Measurements from ENCODE around the gene JAKMIP1. TPM values are rescaled to one million over a fixed set of nuclear protein-coding genes. Genes with fewer than 3 reads are reported as not detected.

Gene JAKMIP1
- polyA plus RNA-seq, 3 donors = 0.08 TPM; not detected in 2

DNA sequence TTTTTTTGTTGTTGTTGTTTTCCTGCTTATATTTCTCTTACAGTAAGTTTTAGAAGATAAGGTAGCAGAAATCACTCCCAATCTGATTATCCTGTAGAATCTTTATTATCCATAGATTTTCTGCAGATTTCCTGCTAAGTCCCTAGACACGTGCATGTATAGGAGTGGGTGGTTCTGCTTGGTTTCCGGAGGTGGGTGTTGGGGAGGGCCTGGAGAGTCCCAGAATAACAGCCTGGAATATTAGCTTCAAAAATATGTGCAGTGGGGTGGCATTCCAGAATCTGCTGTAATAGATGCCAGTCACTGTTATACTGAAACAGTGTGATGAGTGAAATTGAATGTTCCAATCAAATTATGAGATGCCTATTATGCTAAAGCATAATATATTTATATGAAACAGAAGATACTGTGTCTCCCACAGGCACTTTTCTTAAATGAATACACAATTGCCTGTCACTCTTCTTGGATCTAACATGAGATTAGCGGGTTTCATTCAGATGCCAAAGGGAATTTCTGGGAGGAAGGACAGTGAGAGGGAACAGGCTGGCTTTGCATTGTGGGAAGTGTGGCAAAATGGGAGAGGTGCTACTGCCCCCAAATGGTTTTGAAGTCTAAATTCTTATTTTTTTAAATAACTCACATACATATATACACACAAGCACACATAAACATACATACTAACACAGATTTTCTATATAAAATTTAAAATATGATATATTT lies 219.8 kb downstream of the JAKMIP1 start:
- H2AFZ ChIP-seq (ENCODE audit: insufficient read depth, low read depth, low read length, poor library complexity, severe bottlenecking) = no peak overlapping the region
- Mint-ChIP-seq H3K36me3 (no peaks in the 10 kb centered on the region), H3K9me3 (peaks cover 6 to 15% (median 11%) of the 10 kb centered on the region in 7 donors), H3K27ac (no peak overlapping the region), H3K27me3 (ENCODE audit: low read depth in 3 of 3) (peaks cover 3 to 10% (median 6%) of the 10 kb centered on the region in 3 donors), H3K4me3 (no peak overlapping the region), H3K4me1 (no peaks in the 10 kb centered on the region)
- TF ChIP-seq, protein P1, sequence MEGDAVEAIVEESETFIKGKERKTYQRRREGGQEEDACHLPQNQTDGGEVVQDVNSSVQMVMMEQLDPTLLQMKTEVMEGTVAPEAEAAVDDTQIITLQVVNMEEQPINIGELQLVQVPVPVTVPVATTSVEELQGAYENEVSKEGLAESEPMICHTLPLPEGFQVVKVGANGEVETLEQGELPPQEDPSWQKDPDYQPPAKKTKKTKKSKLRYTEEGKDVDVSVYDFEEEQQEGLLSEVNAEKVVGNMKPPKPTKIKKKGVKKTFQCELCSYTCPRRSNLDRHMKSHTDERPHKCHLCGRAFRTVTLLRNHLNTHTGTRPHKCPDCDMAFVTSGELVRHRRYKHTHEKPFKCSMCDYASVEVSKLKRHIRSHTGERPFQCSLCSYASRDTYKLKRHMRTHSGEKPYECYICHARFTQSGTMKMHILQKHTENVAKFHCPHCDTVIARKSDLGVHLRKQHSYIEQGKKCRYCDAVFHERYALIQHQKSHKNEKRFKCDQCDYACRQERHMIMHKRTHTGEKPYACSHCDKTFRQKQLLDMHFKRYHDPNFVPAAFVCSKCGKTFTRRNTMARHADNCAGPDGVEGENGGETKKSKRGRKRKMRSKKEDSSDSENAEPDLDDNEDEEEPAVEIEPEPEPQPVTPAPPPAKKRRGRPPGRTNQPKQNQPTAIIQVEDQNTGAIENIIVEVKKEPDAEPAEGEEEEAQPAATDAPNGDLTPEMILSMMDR (IDR thresholded peaks at IDR 0.05) = no peak
- no peaks in the 10 kb centered on the region for H3K79me2 ChIP-seq (ENCODE audit: insufficient read depth, low read length)
- no peaks in the 10 kb centered on the region for H3K36me3 ChIP-seq (replicated peaks in 1 of 2; ENCODE audit: control insufficient read depth in 1 of 2, insufficient read depth in 2 of 2, low read length in 2 of 2)
- no peak overlapping the region for H3K4me3 ChIP-seq (replicated peaks in 1 of 3; ENCODE audit: low read depth in 2 of 3, low read length in 3 of 3)
- 100% methylated on average over 1 of the region's 3 CpGs for WGBS (ENCODE audit: insufficient coverage)
- no peaks in the 10 kb centered on the region for H3K27me3 ChIP-seq (ENCODE audit: control insufficient read depth in 2 of 2, insufficient read depth in 2 of 2, low read length in 2 of 2)
- H3K4me1 ChIP-seq (ENCODE audit: control insufficient read depth in 1 of 2, insufficient read depth in 2 of 2, low read length in 2 of 2) = no peaks in the 10 kb centered on the region
- no peaks in the 10 kb centered on the region for H4K20me1 ChIP-seq (ENCODE audit: insufficient read depth, low read length)
- H3K27ac ChIP-seq (ENCODE audit: low read depth in 1 of 2, low read length in 2 of 2) = no peak overlapping the region
- H3K9me3 ChIP-seq (replicated peaks in 1 of 2; ENCODE audit: control insufficient read depth in 1 of 2, insufficient read depth in 1 of 2, low read length in 2 of 2) = no peaks in the 10 kb centered on the region
- intact Hi-C loops (cut with micrococcal nuclease) = no loop called here
- H3K9ac ChIP-seq (ENCODE audit: insufficient read depth, low read length, poor library complexity, severe bottlenecking) = no peak overlapping the region
- no peak overlapping the region for H3K4me2 ChIP-seq (replicated peaks; ENCODE audit: extremely low read depth, low read length, poor library complexity, severe bottlenecking)
- DNase-seq = no peak

DNA sequence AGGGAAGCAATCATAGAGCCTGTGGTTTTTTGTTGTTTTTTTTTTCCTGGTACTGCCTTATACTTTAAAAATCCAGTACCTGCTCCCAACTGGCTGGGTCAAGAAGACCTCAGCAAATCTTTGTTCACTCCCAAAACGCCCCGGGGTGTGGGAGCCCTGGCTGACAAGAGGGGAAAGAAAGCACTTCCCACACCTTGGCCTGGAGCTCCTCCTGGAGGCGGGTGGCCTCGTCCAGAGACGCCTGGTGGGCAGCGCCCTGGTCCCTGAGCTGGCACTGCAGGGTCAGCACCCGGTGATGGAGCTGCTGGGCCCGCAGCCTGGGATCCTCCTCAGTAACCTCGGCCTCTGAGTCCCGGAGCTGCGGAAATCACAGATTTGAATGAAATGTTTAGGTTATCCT lies 220.4 kb downstream of the JAKMIP1 start:
- Mint-ChIP-seq H3K4me1 (no peaks in the 10 kb centered on the region), H3K36me3 (no peaks in the 10 kb centered on the region), H3K27me3 (ENCODE audit: low read depth in 3 of 3) (peaks cover 4 to 10% (median 7%) of the 10 kb centered on the region in 3 donors), H3K4me3 (no peak overlapping the region), H3K27ac (no peak overlapping the region), H3K9me3 (peaks cover 6 to 15% (median 10%) of the 10 kb centered on the region in 7 donors)
- H3K79me2 ChIP-seq (ENCODE audit: insufficient read depth, low read length) = no peaks in the 10 kb centered on the region
- H3K27me3 ChIP-seq (ENCODE audit: control insufficient read depth in 2 of 2, insufficient read depth in 2 of 2, low read length in 2 of 2) = no peaks in the 10 kb centered on the region
- H3K9me3 ChIP-seq (replicated peaks in 1 of 2; ENCODE audit: control insufficient read depth in 1 of 2, insufficient read depth in 1 of 2, low read length in 2 of 2) = no peaks in the 10 kb centered on the region
- H3K36me3 ChIP-seq (replicated peaks in 1 of 2; ENCODE audit: control insufficient read depth in 1 of 2, insufficient read depth in 2 of 2, low read length in 2 of 2) = no peaks in the 10 kb centered on the region
- intact Hi-C loops (cut with micrococcal nuclease) = no loop called here
- no peak for DNase-seq
- no peak overlapping the region for H3K4me2 ChIP-seq (replicated peaks; ENCODE audit: extremely low read depth, low read length, poor library complexity, severe bottlenecking)
- H3K4me3 ChIP-seq (replicated peaks in 1 of 3; ENCODE audit: low read depth in 2 of 3, low read length in 3 of 3) = no peak overlapping the region
- WGBS (ENCODE audit: insufficient coverage) = 0% methylated on average over 5 of the region's 11 CpGs
- no peaks in the 10 kb centered on the region for H4K20me1 ChIP-seq (ENCODE audit: insufficient read depth, low read length)
- no peak overlapping the region for H3K9ac ChIP-seq (ENCODE audit: insufficient read depth, low read length, poor library complexity, severe bottlenecking)
- H2AFZ ChIP-seq (ENCODE audit: insufficient read depth, low read depth, low read length, poor library complexity, severe bottlenecking) = no peak overlapping the region
- TF ChIP-seq, protein P1 (IDR thresholded peaks at IDR 0.05) = no peak
- H3K4me1 ChIP-seq (ENCODE audit: control insufficient read depth in 1 of 2, insufficient read depth in 2 of 2, low read length in 2 of 2) = no peaks in the 10 kb centered on the region
- no peak overlapping the region for H3K27ac ChIP-seq (ENCODE audit: low read depth in 1 of 2, low read length in 2 of 2)

All from CD14-positive monocyte (primary cell).